K562 (cell line): Measurements from ENCODE around the gene GADD45GIP1. TPM values are rescaled to one million over a fixed set of nuclear protein-coding genes. Genes with fewer than 3 reads are reported as not detected.
A peak's percentile ranks its signal among the peaks of the same experiment; 100 is the strongest.

Source experiments
- BRCA1 ChIP-seq, 2 experiments: fragments of 450-650 bp in 1 of 2; sonication (generic) in 1 of 2; formaldehyde crosslinking in 1 of 2; IDR thresholded peaks; 2 replicates each; pipeline versions ENCODE4 v1.5.0 to v1.6.1; 2017 to 2020; ENCODE audit warnings: mild to moderate bottlenecking in 1 of 2, missing genetic modification reagents in 1 of 2
- CC2D1A ChIP-seq: fragments of 450-650 bp; IDR thresholded peaks from 2 replicates; pipeline ENCODE4 v1.6.1; 2017; ENCODE audit warnings: mild to moderate bottlenecking
- CREM ChIP-seq: IDR thresholded peaks from 2 replicates; pipeline ENCODE4 v1.6.1; 2014; ENCODE audit warnings: antibody characterized with exemption, low read depth
- ELK1 ChIP-seq: sonication (generic); formaldehyde crosslinking; IDR thresholded peaks from 2 replicates; pipeline ENCODE4 v1.8.1; 2022; ENCODE audit warnings: missing genetic modification reagents
- FIP1L1 ChIP-seq: fragments of 200-400 bp; formaldehyde crosslinking; IDR thresholded peaks from 2 replicates; pipeline ENCODE4 v1.6.1; 2018; ENCODE audit warnings: mild to moderate bottlenecking, low read depth, low read length; ENCODE audit not compliant: poor library complexity, severe bottlenecking
- GATAD2A ChIP-seq: fragments of 450-650 bp; IDR thresholded peaks from 2 replicates; pipeline ENCODE4 v1.6.1; 2017
- GTF2A2 ChIP-seq: IDR thresholded peaks from 2 replicates; pipeline ENCODE4 v1.6.1; 2016; ENCODE audit warnings: mild to moderate bottlenecking, missing genetic modification characterization, missing compliant biosample characterization
- HEY1 ChIP-seq: fragments of 250-450 bp; sonication (Bioruptor Pico); IDR thresholded peaks from 2 replicates; pipeline ENCODE4 v1.5.0; 2020; ENCODE audit warnings: mild to moderate bottlenecking, moderate library complexity, borderline replicate concordance
- HMBOX1 ChIP-seq: sonication (generic); IDR thresholded peaks from 2 replicates; pipeline ENCODE4 v1.6.1; 2016
- ILF3 ChIP-seq: fragments of 450-650 bp; IDR thresholded peaks from 2 replicates; pipeline ENCODE4 v1.6.1; 2018; ENCODE audit warnings: antibody characterized with exemption, mild to moderate bottlenecking, moderate library complexity, borderline replicate concordance
- MBD1 ChIP-seq: fragments of 250-450 bp; sonication (Bioruptor Pico); IDR thresholded peaks from 2 replicates; pipeline ENCODE4 v1.8.0; 2022; ENCODE audit warnings: inconsistent platforms
- MBD2 ChIP-seq: sonication (generic); IDR thresholded peaks from 2 replicates; pipeline ENCODE4 v1.6.1; 2016; ENCODE audit warnings: low read depth, borderline replicate concordance
- MIER1 ChIP-seq: fragments of 450-650 bp; IDR thresholded peaks from 2 replicates; pipeline ENCODE4 v1.6.1; 2016; ENCODE audit warnings: antibody characterized with exemption, mild to moderate bottlenecking, low read depth
- MYC ChIP-seq, 2 experiments: fragments of 250-450 bp in 1 of 2; sonication (Bioruptor Pico) in 1 of 2; IDR thresholded peaks; 2 replicates each; pipeline versions ENCODE4 v1.5.1 to v1.6.1; 2012 to 2021; ENCODE audit warnings: low read depth in 2 of 2, borderline replicate concordance in 1 of 2, improper control_type of control experiment in 1 of 2, low read length in 1 of 2, mild to moderate bottlenecking in 1 of 2, moderate library complexity in 1 of 2
- NBN ChIP-seq: fragments of 450-650 bp; IDR thresholded peaks from 2 replicates; pipeline ENCODE4 v1.6.1; 2016; ENCODE audit warnings: low read depth, mild to moderate bottlenecking
- PHB ChIP-seq: fragments of 250-450 bp; sonication (Bioruptor Pico); IDR thresholded peaks from 2 replicates; pipeline ENCODE4 v1.5.0; 2021
- PTTG1 ChIP-seq: fragments of 450-650 bp; IDR thresholded peaks from 2 replicates; pipeline ENCODE4 v1.6.1; 2016; ENCODE audit warnings: low read depth, mild to moderate bottlenecking, missing genetic modification characterization, missing compliant biosample characterization
- RCOR1 ChIP-seq, 2 experiments: IDR thresholded peaks; 2 replicates each; pipeline ENCODE4 v1.6.1; 2012; ENCODE audit warnings: low read depth in 2 of 2, low read length in 2 of 2, borderline replicate concordance in 1 of 2, improper control_type of control experiment in 1 of 2
- SFPQ ChIP-seq: fragments of 200-400 bp; formaldehyde crosslinking; IDR thresholded peaks from 2 replicates; pipeline ENCODE4 v1.6.1; 2017; ENCODE audit warnings: mild to moderate bottlenecking, low read depth, low read length, moderate library complexity
- SRSF9 ChIP-seq: fragments of 200-400 bp; formaldehyde crosslinking; IDR thresholded peaks from 2 replicates; pipeline ENCODE4 v1.6.1; 2017; ENCODE audit warnings: low read depth, low read length, borderline replicate concordance
- ZNF324 ChIP-seq: fragments of 250-450 bp; sonication (Bioruptor Pico); IDR thresholded peaks from 2 replicates; pipeline ENCODE4 v1.4.0; 2020; ENCODE audit warnings: mild to moderate bottlenecking
- polyA plus RNA-seq, 8 experiments: library from polyadenylated mRNA; depleted of rRNA in 4 of 8; stranded (reverse) in 5 of 8; unstranded in 3 of 8; fragments of >200 nt; fragmentation: Nextera tagmentation in 2 of 8; fragmentation: Illumina TruSeq in 1 of 8; extraction: Ambion mirVana in 2 of 8; extraction: Trizol in 1 of 8; gene quantifications; 2 replicates each; pipeline versions ENCODE4 v1.2.1 to v1.2.3, GENCODE V29; 2011 to 2014; ENCODE audit warnings: inconsistent platforms in 1 of 8, missing spikeins in 1 of 8
- total RNA-seq, 7 experiments: library from RNA; depleted of rRNA in 6 of 7; stranded (reverse); fragments of >200 nt in 6 of 7; fragmentation: Illumina TruSeq in 2 of 7; extraction: Trizol in 2 of 7; gene quantifications; 2 replicates each; pipeline versions ENCODE4 v1.2.1 to v1.2.3, GENCODE V29; 2011 to 2021; ENCODE audit warnings: low replicate concordance in 1 of 7

The GADD45GIP1 gene
- total and polyA plus RNA-seq, 9 of the 15 experiments (the other 6 are each of a cell fraction or from before 2014, with no cell fraction given): 5.1 to 161 (median 29.2) TPM

GRCh38 chr19:12983542-12984142 is 26.6 kb upstream of the GADD45GIP1 start (continued):
- peak; percentile 53 for TF ChIP-seq MYC (IDR thresholded peaks at IDR 0.05; ENCODE audit: low read depth, low read length)
- TF ChIP-seq MYC (CRISPR knock-in tag; IDR thresholded peaks at IDR 0.05; ENCODE audit: borderline replicate concordance, low read depth): no peak
- no peak for TF ChIP-seq HMBOX1
- TF ChIP-seq MIER1: no peak
- no peak for TF ChIP-seq MBD1 (CRISPR knock-in tag)
- peak; percentile 24; the same call in 1 of the 2 replicates for TF ChIP-seq NBN
- TF ChIP-seq PTTG1 (tag): no peak
- TF ChIP-seq ILF3: no peak
- TF ChIP-seq ELK1 (CRISPR knock-in tag): no peak
- TF ChIP-seq GTF2A2: no peak
- TF ChIP-seq SFPQ: no peak
- TF ChIP-seq GATAD2A: peak; percentile 95
- TF ChIP-seq CREM: peak; percentile 84
- TF ChIP-seq PHB (CRISPR knock-in tag): no peak
- no peak for TF ChIP-seq BRCA1 (IDR thresholded peaks at IDR 0.05)
- TF ChIP-seq BRCA1 (CRISPR knock-in tag; IDR thresholded peaks at IDR 0.05): no peak
- TF ChIP-seq ZNF324 (CRISPR knock-in tag): no peak
- no peak for TF ChIP-seq MBD2
- no peak for TF ChIP-seq FIP1L1
- peak in 1 of 2 experiments; percentile 58; a peak in 1 of 4 replicates for TF ChIP-seq RCOR1 (IDR thresholded peaks at IDR 0.05; ENCODE audit: borderline replicate concordance in 1 of 2, low read depth in 2 of 2, low read length in 2 of 2)
- TF ChIP-seq HEY1 (CRISPR knock-in tag): no peak
- no peak for TF ChIP-seq SRSF9
- no peak for TF ChIP-seq CC2D1A
